CD4-positive, alpha-beta T cell treated with Interleukin-17A for 4 hours (primary cell): ENCODE results near the gene FKBP8.
A peak's percentile ranks its signal among the peaks of the same experiment; 100 is the strongest.

Source experiments
- DNase-seq: peaks from one replicate; pipeline ENCODE4 v3.0.0-alpha.2; 2020; ENCODE audit warnings: mixed read lengths

Gene FKBP8

DNA sequence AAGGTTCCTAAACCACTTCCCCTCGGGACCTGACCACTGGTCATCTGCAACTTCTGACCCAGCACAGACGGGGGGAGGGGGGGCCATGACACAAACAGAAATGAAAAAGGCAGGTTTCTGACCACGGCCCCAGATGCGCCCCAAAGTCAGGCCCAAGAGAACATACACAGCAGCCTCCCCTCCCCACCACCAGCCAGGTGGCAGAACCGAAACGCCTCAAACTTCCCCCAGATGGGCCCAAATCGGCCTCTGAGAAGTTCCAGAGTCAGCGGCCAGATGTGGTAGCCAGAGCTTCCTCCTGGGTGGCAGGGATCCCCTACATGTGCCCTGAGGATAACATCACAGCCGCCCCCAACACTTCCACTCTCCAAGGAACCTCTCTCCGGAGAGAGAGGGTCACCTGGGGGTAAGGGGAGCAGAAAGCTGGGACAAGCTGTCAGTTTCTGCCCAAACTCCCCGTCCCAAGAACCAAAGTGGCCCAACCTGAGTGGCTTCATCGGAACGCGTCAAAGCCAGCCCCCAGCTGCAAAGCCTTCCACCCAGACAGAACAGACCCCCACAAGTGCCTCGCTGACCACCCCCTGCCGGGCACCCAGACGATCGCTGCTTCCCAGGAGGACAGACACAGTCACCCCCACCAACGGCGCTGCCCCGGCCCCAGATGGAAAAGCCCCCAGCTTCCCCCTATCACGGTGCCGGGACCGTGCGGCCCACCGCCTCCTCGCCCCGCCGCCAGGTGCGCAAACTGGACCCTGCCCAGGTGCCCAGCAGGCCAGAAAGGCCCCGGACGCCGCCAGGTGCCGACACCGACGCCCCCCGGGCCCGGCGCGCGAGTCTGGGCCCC lies 22.3 kb downstream of the FKBP8 start:
- peak; percentile 24 for DNase-seq

DNA sequence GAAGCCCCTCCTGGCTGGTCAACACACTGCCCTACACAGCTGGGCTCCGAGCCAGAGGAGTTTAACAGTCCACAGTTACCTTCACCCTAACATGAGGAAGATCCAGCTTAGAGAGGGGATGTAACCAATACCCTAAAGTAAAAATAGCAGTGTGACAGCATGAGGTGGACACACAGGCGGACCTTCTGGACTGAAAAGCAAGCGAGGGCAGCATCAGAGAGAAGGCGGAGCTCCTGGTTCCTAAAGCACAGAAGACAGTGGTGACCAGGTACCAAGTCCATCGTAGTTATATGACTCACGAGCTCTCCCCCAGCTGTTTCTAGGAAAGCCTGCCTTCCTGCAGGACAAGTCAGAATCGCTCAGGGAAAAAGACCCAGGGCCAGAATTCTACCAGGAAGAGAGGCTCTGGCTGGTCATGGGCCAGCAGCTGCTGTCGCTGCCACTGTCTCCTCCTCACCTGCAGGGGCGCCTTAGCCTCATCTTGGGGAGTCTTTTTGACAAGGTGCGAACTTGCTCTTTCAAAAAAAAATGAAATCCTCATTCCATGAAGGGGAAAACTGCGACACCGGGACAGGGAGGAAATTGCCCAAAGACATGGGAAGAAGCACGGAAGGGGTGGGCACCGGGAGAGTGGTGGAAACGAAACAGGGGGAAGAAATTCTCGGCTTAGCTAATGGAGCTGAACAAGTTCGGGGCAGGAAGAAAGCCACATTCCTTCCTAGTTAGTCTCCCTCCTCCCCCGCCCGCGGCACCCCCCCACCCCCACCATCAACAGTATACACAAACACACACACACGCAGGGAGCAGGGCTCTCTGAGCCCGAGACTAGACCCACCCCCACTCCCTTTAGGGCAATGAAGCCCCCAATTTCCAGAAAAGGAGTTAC lies 23.2 kb downstream of the FKBP8 start:
- DNase-seq = peak; percentile 72

- no peak for DNase-seq
Measured at GRCh38 chr19:18518639-18519038, 24.7 kb downstream of the FKBP8 start.

- no peak for DNase-seq
Measured at GRCh38 chr19:18517606-18518005, 25.8 kb downstream of the FKBP8 start.

GRCh38 chr19:18515959-18516358 lies 27.4 kb downstream of the FKBP8 start:
- no peak for DNase-seq

DNA sequence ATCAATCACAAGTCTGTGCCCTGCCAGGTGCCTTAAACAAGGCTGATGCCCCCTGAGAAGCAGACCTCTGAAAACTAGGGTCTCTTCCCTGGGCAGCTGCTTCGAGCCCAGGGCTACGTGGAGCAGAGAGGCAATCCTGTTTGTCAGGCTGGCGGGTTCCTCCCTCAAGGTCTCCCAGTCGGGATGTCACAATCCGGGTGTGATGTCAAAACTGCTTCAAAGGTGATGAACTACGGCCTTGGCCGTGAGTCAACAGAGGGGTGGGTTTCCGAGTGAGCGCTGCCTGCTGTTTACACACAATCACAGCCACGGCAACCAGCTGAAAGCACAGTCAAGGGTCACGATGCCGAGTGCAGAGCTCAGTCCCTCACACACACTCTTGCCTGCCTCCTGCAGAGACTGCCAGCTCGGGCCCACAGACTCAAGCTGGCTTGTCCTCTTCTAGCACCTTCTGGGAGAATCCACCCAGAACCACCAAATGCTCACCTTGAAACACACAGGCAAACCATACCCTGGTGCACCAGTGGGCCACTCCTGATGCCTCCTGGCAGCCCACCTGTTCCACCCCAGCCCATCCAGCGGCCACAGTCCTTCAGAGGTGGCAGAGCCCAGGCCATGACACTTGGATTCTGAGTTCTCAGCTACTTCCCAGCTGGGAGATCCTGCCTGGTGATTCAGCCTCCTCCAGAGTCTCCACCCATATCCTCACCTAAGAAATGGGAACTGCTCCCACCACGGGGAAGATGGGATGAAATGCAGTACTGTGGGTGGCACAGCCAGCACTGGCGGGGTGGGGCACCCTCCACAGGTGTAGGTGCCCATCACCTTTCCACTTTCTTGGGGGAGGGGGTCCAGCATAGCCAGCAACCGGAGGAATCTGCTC lies 28.3 kb downstream of the FKBP8 start:
- DNase-seq = peak; percentile 52

- no peak for DNase-seq
Measured at GRCh38 chr19:18513868-18514267, 29.5 kb downstream of the FKBP8 start.

- no peak for DNase-seq
Measured at GRCh38 chr19:18510216-18510615, 33.2 kb downstream of the FKBP8 start.

GRCh38 chr19:18508585-18508984 lies 34.8 kb downstream of the FKBP8 start:
- no peak for DNase-seq

- DNase-seq = no peak
Measured at GRCh38 chr19:18507727-18508440, 35.5 kb downstream of the FKBP8 start.

- DNase-seq = peak; percentile 53
Measured at GRCh38 chr19:18507021-18507726, 36.2 kb downstream of the FKBP8 start.

DNA sequence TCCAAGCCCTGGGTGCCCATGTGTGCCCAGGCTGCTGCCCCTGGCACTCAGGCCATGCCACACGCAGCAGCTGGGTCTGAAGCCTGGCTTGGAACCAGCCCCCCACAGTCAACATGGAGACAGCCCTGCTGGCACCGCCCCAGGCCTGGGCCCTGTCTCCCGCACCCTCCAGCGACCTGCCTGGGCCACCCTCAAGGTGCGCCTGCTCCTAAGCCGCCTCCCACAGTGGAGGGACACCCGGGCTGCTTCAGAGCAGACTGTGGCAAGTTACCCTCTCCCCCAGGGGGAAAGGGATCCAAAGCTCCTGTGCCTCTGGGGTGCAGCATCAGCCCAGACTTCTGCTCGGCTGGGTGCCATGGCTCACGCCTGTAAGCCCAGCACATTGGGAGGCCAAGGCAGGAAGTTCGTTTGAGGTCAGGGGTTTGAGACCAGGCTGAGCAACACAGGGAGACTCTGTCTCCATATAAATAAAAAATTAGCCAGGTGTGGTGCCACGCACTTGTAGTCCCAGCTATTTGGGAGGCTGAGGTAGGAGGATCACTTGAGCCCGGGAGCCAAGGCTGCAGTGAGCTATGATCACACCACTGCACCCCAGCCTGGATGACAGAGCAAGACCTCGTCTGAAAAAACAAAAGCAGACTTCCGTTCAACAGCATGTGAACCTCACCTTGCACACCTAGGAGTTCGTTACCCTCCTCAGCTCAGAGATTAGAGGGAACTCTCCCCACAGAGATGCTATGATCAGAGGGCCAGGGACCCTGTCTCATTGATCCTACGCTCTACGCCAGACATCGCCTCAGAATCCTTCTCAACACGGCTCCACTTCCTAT lies 37.1 kb downstream of the FKBP8 start:
- DNase-seq = peak; percentile 39

- DNase-seq = peak; percentile 41
Measured at GRCh38 chr19:18504886-18505610, 38.3 kb downstream of the FKBP8 start.

DNA sequence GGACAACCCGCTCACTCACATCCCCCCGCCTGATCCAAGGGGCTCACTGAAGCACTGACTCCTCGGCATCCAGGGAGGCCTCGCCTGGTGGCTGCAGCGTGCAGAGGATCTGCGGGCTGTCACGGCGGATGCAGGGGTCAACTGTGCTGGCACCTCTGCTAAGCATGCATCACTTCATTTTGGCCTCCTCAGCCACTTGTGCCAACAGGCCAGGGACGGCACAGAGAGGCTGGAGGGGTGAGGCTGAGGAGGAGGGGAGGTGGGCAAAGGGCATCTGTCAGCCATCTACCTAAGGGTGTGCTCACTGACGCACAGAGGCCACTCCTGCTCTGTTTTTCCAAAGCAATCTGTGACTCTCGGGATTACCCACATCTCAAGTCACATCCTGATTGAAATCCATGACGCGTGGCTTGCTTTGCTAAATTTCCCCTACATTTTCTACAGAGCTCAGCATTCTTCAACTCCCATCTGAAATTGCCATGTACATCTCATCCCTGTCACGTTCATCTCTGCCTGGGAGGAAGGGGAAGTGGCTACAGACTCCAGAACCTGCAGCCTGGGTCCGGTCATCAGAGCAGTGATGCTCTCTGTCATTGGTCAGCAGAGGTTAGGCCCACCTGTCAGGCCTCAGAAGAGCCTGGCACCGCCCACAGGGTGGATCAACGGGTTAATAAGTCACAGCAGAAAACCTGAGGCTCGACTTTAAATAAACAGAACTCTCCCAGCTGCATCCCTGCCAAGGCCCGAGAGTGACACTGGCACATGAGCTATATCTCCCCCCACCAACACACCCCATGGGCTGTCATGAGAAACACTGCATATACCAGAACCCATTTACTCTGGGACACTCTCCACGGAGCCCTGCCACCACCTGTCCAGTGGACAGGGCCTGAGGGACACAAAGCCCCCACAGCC lies 39.1 kb downstream of the FKBP8 start:
- no peak for DNase-seq

- DNase-seq = no peak
Measured at GRCh38 chr19:18503337-18503970, 39.9 kb downstream of the FKBP8 start.

DNA sequence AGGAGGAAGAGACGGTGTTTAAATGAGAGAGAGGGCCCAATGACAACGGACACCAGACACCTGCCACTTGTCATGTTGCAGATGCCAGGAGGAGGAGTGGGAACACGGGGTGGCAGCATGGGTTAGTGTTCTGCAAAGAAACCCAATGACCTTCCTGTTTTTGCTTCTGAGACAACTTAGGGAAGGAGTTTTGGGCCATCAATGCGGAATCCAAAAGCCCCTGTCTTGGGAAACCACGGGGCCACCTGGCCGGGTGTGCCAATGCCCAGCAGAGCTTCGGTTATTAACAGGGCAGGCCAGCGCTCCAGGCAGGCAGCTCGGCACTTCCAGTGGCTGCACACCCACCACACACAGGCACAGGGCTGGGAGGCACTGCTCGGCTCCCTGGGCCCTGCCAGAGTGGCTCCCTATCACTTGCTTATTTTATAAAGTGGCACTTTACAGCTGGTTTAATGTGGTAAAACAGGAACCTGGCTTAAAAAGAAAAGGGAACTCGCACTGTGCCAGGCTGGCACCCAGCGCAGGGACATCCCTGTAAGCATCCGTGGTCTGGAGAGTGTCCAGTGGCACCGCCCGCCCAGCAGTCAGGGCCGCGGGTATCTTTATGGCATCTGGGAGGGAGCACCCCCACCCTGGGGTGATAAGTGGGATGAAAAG lies 40.6 kb downstream of the FKBP8 start:
- no peak for DNase-seq

- no peak for DNase-seq
Measured at GRCh38 chr19:18502246-18502637, 41.1 kb downstream of the FKBP8 start.

DNA sequence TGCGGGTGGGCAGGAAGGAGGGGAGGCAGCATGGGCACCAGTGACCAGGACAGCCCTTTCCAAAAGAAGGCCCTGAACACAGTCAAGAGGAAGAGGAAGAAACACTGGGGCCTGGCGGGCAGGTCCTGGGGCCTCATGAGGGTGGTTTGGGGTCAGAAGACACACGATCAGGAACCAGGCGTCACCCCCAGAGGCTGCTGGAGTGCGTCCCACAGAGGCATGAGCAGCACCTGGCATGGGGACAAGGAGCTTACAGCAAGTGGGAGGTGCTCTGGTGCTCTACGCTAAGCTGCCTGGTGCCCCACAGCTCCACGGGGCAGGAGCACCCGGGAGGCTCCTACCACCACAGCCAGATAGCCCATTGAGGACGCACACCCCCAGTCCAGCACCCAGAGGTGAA lies 41.5 kb downstream of the FKBP8 start:
- DNase-seq = no peak
